Measurements from ENCODE around the gene ARHGAP15. TPM values are rescaled to one million over a fixed set of nuclear protein-coding genes. Genes with fewer than 3 reads are reported as not detected.

The ARHGAP15 gene
- polyA plus RNA-seq, 2 of the 4 experiments (the other 2 are of a cell fraction) = 0.34 TPM; not detected in 1

DNA sequence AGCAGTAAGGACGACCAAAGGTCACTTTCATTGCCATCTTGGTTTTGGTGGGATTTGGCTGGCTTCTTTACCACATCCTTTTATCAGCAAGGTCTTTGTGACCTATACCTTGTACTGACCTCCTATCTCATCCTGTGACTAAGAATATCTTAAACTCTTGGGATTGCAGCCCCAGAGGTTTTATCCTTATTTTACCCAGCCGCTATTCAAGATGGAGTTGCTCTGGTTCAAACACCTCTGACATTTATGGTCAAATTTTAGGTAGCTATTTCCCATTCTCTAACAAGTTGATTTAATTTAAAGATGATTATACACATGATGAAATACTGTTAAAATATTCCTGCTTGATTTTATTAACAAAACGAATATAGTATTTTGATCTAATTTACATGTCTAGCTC lies 326.1 kb downstream of the ARHGAP15 start (continued):
- no peak for TF ChIP-seq POLR2AphosphoS2 (conservative IDR thresholded peaks at IDR 0.05; ENCODE audit: low read length)
- no peak for TF ChIP-seq RCOR1 (IDR thresholded peaks at IDR 0.05; ENCODE audit: low read depth, low read length)
- TF ChIP-seq CBX8 (IDR thresholded peaks at IDR 0.05) = no peak
- no peak for TF ChIP-seq TP53 (CRISPR knock-in tag; IDR thresholded peaks at IDR 0.05)
- TF ChIP-seq, protein P1, sequence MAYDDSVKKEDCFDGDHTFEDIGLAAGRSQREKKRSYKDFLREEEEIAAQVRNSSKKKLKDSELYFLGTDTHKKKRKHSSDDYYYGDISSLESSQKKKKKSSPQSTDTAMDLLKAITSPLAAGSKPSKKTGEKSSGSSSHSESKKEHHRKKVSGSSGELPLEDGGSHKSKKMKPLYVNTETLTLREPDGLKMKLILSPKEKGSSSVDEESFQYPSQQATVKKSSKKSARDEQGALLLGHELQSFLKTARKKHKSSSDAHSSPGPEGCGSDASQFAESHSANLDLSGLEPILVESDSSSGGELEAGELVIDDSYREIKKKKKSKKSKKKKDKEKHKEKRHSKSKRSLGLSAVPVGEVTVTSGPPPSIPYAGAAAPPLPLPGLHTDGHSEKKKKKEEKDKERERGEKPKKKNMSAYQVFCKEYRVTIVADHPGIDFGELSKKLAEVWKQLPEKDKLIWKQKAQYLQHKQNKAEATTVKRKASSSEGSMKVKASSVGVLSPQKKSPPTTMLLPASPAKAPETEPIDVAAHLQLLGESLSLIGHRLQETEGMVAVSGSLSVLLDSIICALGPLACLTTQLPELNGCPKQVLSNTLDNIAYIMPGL (CRISPR knock-in tag; IDR thresholded peaks at IDR 0.05; ENCODE audit: borderline replicate concordance) = no peak
- no peak for TF ChIP-seq PHF8 (IDR thresholded peaks at IDR 0.05; ENCODE audit: borderline replicate concordance, low read depth)
- TF ChIP-seq, protein P2, sequence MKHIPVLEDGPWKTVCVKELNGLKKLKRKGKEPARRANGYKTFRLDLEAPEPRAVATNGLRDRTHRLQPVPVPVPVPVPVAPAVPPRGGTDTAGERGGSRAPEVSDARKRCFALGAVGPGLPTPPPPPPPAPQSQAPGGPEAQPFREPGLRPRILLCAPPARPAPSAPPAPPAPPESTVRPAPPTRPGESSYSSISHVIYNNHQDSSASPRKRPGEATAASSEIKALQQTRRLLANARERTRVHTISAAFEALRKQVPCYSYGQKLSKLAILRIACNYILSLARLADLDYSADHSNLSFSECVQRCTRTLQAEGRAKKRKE (CRISPR knock-in tag; IDR thresholded peaks at IDR 0.05; ENCODE audit: low read depth) = no peak
- TF ChIP-seq NFE2L2 (conservative IDR thresholded peaks at IDR 0.05; ENCODE audit: low read length) = no peak
- no peak for TF ChIP-seq EHMT2 (IDR thresholded peaks at IDR 0.05; ENCODE audit: low read depth)

DNA sequence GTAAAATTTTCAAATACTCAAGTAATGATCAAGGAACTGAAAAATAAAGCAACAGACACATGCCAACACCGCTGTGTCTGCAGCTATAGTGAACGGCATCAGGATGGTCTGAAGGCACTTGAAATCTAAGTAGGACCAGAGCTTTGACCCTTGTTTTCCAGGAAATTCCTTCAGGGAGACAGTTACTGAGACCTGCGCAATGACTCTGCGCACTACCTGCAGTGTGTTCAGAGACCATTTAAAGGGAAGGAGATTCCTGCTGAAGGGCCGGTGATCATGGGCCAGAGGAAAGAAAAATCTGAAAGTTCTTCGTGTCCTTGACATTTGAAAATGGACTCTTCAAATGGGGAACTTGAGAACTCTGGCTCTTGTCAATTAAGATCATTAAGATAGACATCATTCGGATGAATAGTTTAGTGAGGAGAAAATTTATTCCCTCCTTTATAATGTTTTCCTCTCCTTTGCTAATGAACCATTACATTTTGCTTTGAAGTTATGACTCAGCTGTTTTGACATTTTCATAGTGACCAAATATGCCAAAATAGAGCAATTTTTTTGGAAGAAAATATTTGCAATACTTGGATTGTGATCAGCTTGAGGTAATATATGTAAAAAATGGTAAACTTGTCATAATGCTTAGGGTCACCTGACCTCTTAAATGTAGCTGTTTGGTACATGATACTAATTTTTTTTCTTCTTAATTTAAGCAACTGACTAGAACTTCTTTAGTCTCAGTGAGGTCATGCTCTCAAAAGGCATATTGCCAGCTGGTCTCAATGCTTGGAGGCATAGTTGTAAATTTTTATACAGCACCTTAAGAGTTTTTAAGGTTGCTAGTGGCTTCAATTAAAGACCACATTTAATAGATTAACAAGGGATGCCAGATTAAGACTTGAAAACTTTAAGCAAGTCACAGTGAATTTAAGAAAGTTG lies 329.3 kb downstream of the ARHGAP15 start:
- no peak for FAIRE-seq
- Histone ChIP-seq H3K9me3 (no peaks in the 10 kb centered on the region), H3K4me2 (no peak overlapping the region), H3K4me1 (no peaks in the 10 kb centered on the region), H3K4me3 (no peak overlapping the region), H3K27ac (no peak overlapping the region)
- no peak for DNase-seq (ENCODE audit: low read depth in 1 of 2, low spot score in 1 of 2)
- ChIA-PET CTCF (no interaction called here), POLR2A (no interaction called here)
- ATAC-seq = no peak
- WGBS (ENCODE audit: missing lambda C conversion rate) = 79% methylated on average over 7 of the region's 7 CpGs
- TF ChIP-seq EHMT2 (IDR thresholded peaks at IDR 0.05; ENCODE audit: low read depth) = no peak
- TF ChIP-seq MYC (IDR thresholded peaks at IDR 0.05; ENCODE audit: borderline replicate concordance, low read length) = no peak
- TF ChIP-seq ESRRA (IDR thresholded peaks at IDR 0.05; ENCODE audit: borderline replicate concordance, low read length) = no peak
- TF ChIP-seq, protein P3, sequence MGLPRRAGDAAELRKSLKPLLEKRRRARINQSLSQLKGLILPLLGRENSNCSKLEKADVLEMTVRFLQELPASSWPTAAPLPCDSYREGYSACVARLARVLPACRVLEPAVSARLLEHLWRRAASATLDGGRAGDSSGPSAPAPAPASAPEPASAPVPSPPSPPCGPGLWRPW (IDR thresholded peaks at IDR 0.05) = no peak
- no peak for TF ChIP-seq CBX8 (IDR thresholded peaks at IDR 0.05)
- TF ChIP-seq HDAC2 (IDR thresholded peaks at IDR 0.05) = no peak
- TF ChIP-seq, protein P2 (CRISPR knock-in tag; IDR thresholded peaks at IDR 0.05; ENCODE audit: low read depth) = no peak
- TF ChIP-seq HOXB13 (CRISPR knock-in tag; IDR thresholded peaks at IDR 0.05; ENCODE audit: low read depth) = no peak
- TF ChIP-seq GATA3 (IDR thresholded peaks at IDR 0.05; ENCODE audit: borderline replicate concordance) = no peak
- TF ChIP-seq NFE2L2 (conservative IDR thresholded peaks at IDR 0.05; ENCODE audit: low read length) = peak; percentile 41; the same call in 1 of the 2 replicates
- peak; percentile 70 for TF ChIP-seq MAFK (IDR thresholded peaks at IDR 0.05; ENCODE audit: partially characterized antibody)
- TF ChIP-seq EP300 (IDR thresholded peaks at IDR 0.05) = no peak

DNA sequence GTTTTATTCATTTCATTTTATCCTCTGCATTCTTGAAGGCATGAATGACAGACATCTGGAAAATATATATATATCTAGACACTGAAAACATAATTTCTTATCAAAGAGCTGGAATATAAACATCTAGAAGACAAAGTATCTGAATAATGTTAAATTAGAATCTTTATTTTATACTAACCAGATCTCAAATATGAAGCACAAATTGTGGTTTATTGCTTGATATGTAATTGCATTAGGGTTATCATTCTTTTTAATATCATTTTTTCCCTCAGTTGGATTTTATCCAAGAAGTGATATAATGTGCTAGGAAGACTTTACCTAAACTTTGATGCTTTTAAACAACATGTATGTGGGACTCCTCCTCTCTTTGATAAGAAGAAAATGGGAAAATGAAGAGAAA lies 331.2 kb downstream of the ARHGAP15 start:
- H3K4me1 ChIP-seq = no peaks in the 10 kb centered on the region
- POLR2A ChIA-PET = no interaction called here
- DNase-seq (ENCODE audit: low read depth in 1 of 2, low spot score in 1 of 2) (no peak), ATAC-seq (no peak), FAIRE-seq (no peak)
- no peaks in the 10 kb centered on the region for H3K9me3 ChIP-seq
- H3K4me3 ChIP-seq = no peak overlapping the region
- H3K4me2 ChIP-seq = no peak overlapping the region
- CTCF ChIA-PET = no interaction called here
- TF ChIP-seq ZNF302 (CRISPR knock-in tag; IDR thresholded peaks at IDR 0.05) (no peak), NR3C1 (IDR thresholded peaks at IDR 0.05) (no peak), MYC (IDR thresholded peaks at IDR 0.05; ENCODE audit: borderline replicate concordance, low read length) (no peak), CBX2 (IDR thresholded peaks at IDR 0.05; ENCODE audit: borderline replicate concordance, low read depth) (no peak), JUN (IDR thresholded peaks at IDR 0.05) (no peak), EP300 (IDR thresholded peaks at IDR 0.05) (no peak), CHD4 (IDR thresholded peaks at IDR 0.05; ENCODE audit: borderline replicate concordance) (no peak), EHF (CRISPR knock-in tag; IDR thresholded peaks at IDR 0.05) (no peak), RCOR1 (IDR thresholded peaks at IDR 0.05; ENCODE audit: low read depth, low read length) (no peak), ZC3H11A (IDR thresholded peaks at IDR 0.05) (no peak), MAZ (IDR thresholded peaks at IDR 0.05; ENCODE audit: borderline replicate concordance, low read depth, low read length) (no peak)
- TF ChIP-seq, protein P4, sequence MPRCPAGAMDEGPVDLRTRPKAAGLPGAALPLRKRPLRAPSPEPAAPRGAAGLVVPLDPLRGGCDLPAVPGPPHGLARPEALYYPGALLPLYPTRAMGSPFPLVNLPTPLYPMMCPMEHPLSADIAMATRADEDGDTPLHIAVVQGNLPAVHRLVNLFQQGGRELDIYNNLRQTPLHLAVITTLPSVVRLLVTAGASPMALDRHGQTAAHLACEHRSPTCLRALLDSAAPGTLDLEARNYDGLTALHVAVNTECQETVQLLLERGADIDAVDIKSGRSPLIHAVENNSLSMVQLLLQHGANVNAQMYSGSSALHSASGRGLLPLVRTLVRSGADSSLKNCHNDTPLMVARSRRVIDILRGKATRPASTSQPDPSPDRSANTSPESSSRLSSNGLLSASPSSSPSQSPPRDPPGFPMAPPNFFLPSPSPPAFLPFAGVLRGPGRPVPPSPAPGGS (IDR thresholded peaks at IDR 0.05) = no peak
- TF ChIP-seq, protein P5, sequence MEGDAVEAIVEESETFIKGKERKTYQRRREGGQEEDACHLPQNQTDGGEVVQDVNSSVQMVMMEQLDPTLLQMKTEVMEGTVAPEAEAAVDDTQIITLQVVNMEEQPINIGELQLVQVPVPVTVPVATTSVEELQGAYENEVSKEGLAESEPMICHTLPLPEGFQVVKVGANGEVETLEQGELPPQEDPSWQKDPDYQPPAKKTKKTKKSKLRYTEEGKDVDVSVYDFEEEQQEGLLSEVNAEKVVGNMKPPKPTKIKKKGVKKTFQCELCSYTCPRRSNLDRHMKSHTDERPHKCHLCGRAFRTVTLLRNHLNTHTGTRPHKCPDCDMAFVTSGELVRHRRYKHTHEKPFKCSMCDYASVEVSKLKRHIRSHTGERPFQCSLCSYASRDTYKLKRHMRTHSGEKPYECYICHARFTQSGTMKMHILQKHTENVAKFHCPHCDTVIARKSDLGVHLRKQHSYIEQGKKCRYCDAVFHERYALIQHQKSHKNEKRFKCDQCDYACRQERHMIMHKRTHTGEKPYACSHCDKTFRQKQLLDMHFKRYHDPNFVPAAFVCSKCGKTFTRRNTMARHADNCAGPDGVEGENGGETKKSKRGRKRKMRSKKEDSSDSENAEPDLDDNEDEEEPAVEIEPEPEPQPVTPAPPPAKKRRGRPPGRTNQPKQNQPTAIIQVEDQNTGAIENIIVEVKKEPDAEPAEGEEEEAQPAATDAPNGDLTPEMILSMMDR (IDR thresholded peaks at IDR 0.05) = no peak
- H3K27ac ChIP-seq = no peak overlapping the region

Data from A549 (cell line).